GM19025 (cell line): ENCODE results near the gene GIT2.
"Not testable (repeated sequence)": the region's sequence is repeated elsewhere in the genome, so short reads cannot be mapped to it uniquely, and the experiment has no call there.

ENCODE experiments used
- ATAC-seq: cut with Tn5 transposase; IDR thresholded peaks from one replicate; pipeline ENCODE4 v1.9.1; 2021; ENCODE audit warnings: mild to moderate bottlenecking, low read depth, moderate library complexity; ENCODE audit not compliant: unreplicated experiment

GIT2 gene

GRCh38 chr12:109897029-109897428 is 99.1 kb downstream of the GIT2 start:
- no peak for ATAC-seq

- ATAC-seq: no peak
Measured at GRCh38 chr12:109896188-109896587, 100.0 kb downstream of the GIT2 start.

GRCh38 chr12:109894939-109895338 is 101.2 kb downstream of the GIT2 start:
- ATAC-seq: no peak

GRCh38 chr12:109893261-109893995 is 102.7 kb downstream of the GIT2 start:
- ATAC-seq: no peak

GRCh38 chr12:109892748-109893147 is 103.4 kb downstream of the GIT2 start:
- no peak for ATAC-seq

- no peak for ATAC-seq
Measured at GRCh38 chr12:109892165-109892715, 103.9 kb downstream of the GIT2 start.

GRCh38 chr12:109891731-109892130 is 104.4 kb downstream of the GIT2 start:
- not testable (repeated sequence) for ATAC-seq

GRCh38 chr12:109890620-109891170 is 105.5 kb downstream of the GIT2 start:
- ATAC-seq: no peak

- ATAC-seq: no peak
Measured at GRCh38 chr12:109888179-109889020, 107.8 kb downstream of the GIT2 start.

GRCh38 chr12:109885616-109886015 is 110.6 kb downstream of the GIT2 start:
- no peak for ATAC-seq

- ATAC-seq: no peak
Measured at GRCh38 chr12:109883461-109883860, 112.7 kb downstream of the GIT2 start.

GRCh38 chr12:109881752-109882151 is 114.4 kb downstream of the GIT2 start:
- ATAC-seq: no peak

- no peak for ATAC-seq
Measured at GRCh38 chr12:109880938-109881337, 115.2 kb downstream of the GIT2 start.

GRCh38 chr12:109880043-109880931 is 115.9 kb downstream of the GIT2 start, which contains the start of gene GLTP:
TSS of gene GLTP (minus strand) at chr12:109880541. CDS start at chr12:109880374, 167 bp downstream.
- peak; percentile 94 for ATAC-seq
